GM18907 (cell line): ENCODE data around the gene LIMS2.

Experiments
- ATAC-seq: cut with Tn5 transposase; IDR thresholded peaks from one replicate; pipeline ENCODE4 v1.9.1; 2021; ENCODE audit warnings: mild to moderate bottlenecking, moderate library complexity; ENCODE audit not compliant: unreplicated experiment

Gene LIMS2, protein sequence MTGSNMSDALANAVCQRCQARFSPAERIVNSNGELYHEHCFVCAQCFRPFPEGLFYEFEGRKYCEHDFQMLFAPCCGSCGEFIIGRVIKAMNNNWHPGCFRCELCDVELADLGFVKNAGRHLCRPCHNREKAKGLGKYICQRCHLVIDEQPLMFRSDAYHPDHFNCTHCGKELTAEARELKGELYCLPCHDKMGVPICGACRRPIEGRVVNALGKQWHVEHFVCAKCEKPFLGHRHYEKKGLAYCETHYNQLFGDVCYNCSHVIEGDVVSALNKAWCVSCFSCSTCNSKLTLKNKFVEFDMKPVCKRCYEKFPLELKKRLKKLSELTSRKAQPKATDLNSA

GRCh38 chr2:127675331-127676261 is at the start of gene LIMS2:
Gene LIMS2, minus strand, starts transcription at chr2:127675530. Its CDS starts 506 bp downstream, at chr2:127675024.
- ATAC-seq: no peak

DNA sequence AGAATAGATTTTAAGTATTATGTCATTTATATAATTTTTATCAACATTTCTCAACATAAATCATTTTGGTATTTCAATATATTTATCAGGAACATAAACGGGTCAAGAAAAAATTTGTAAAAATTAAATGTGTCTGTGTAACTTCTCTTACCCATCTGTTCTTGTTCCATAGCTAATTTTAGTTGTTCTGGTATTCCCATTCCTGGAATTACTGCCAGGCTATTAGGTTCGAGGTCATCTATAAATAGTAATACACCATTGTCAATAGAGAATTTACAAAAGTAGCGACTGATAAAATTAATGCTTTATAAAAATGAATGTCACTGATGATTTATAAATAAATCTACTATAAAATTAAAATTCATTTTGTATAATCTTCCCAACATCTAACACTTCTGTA is 47.5 kb upstream of the LIMS2 start:
- no peak for ATAC-seq

DNA sequence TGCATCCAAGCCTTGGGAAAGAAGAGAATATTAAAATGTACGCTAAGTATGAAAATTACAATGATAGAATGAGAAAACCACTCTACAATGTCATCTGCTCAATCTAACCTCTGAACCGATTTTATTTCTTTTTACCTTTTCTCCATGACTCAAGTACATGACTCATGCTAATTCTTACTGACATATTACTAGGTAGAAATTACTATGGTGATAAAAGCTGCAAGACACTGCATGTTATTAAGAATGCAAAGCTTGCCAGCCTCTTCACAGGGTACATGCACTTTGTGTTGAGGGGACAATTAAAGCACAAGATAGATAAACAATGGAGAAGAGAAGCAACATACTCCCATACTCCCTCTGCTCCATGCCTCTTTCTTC is 46.6 kb upstream of the LIMS2 start:
- no peak for ATAC-seq

GRCh38 chr2:127721311-127721977 is 46.1 kb upstream of the LIMS2 start:
- ATAC-seq: no peak

DNA sequence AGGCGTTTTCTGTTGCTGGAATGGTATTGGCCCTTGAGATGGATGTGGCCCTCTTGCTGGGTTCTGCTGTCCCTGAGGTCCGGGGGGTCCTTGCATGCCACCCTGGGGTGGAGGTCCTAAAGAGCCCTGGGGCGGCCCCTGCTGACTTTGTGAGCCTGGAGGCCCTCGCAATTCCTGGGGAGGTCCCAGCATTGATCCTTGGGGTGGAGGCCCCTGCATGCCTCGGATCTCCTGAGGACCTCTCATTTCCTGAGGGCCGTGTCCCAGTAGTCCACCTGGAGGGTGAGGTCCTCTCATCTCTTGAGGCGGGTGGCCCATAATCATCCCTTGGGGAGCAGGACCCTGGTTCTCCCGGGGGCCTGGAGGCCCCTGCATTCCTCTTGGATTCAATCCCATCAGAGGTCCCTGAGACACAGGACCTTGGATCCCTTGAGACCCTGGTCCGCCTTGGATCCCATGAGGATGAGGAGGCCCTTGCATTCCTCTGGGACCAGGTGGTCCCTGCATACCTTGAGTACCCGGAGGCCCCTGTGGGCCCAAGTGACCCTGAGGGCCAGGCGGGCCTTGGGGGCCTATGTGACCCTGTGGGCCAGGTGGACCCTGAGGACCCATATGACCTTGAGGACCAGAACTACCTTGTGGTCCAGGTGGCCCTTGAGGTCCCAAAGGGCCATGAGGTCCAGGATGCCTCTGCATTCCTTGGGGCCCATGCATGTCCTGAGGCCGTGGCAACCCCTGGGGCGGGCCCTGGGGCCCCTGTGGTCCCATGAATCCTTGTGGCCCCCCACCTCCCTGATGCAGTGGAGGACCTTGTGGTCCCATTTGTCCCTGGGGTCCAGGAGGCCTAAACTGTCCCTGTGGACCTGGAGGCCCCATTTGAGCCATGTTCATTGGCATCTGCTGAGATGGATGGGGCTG is 44.2 kb upstream of the LIMS2 start:
- no peak for ATAC-seq

GRCh38 chr2:127718271-127718670 is 42.9 kb upstream of the LIMS2 start:
- ATAC-seq: no peak

GRCh38 chr2:127715778-127716449 is 40.6 kb upstream of the LIMS2 start:
- no peak for ATAC-seq

DNA sequence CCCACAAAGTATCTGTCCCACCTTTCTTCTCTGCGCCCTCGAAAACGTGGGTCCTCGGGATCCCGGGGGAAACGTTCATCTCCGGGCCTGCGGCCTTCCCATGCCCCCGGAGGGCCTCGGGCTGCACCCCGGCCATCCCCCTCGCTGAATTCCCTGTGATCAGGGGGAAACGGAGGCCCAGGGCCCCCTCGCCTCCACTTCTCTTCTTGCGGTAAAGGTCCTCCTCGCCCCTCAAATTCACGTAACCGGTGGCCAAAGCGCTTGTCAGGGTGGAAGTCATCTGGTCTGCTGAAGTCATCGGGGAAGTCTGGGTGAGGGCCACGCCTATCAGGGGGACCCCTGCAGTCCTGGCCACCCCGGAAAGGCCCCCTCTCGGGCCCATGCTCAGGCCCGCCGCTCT is 38.2 kb upstream of the LIMS2 start:
- no peak for ATAC-seq

DNA sequence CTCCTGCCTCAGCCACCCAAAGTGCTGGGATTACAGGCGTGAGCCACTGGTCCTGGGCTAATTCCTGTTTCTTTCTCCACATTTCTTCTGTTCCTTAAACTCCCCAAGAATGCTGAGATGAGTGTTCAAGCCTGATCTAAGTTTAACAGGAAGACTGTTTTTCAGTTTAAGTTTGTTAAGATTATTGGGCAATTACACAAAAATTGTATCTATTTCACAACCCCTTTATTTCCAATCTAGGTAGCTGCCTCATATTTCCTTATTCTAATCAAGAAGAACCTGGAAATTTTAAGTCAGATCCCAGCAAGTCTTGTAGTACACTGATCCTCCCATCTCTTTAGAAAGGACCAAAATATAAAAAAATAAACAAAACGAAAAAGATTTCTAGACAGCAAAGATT is 37.7 kb upstream of the LIMS2 start:
- no peak for ATAC-seq

DNA sequence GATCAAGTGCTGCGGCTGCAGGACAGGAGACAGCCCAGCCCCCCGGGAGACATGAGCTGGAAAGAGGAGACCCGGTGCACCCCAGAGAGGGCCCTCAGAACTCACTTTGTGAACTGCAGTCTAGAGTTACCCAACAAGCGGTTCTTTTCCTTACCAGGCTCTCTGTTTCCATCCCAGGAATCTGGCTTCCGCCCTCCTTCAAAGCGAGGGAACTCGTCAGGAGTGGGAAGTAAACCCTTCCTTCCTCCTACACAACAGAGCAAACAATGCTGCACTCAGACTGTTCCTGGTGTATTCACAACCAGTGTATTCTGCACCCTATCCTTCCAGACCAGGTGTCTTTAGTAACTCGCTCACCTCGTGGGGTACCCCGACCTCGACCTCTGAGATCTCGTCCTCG is 34.0 kb upstream of the LIMS2 start:
- ATAC-seq: no peak

- no peak for ATAC-seq
Measured at GRCh38 chr2:127707890-127708648, 32.7 kb upstream of the LIMS2 start.

GRCh38 chr2:127706215-127706990 is 31.1 kb upstream of the LIMS2 start:
- no peak for ATAC-seq

DNA sequence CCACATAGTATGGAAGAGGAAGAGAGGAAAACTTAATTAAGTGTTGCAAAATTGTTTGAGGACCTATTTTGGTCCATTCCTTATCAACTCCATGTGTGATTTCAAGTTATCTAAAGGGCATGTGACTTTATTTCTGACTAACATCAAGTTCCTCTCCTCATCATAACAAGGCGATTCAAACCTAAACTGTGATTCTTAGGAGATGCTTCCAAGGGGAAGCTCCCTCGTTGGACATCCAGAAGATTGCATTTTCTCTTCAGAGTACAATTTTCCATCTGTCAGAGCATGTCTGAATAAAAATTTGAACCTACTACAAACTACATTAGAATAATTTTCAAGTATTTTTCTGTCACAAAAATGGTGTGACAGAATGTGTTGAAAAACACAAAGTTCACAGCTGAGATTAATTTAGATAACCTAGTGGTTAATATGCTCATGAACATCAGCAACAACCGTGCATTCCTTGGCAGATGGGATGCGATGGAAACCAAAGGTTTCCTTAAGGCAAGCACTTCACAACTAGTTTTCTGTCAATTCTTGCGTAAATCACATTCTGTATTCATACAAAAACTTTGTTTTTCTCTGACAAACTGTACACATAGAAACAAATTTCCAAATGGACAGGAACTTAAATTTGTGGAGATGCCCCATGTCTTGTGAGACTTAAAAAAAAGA is 30.2 kb upstream of the LIMS2 start:
- no peak for ATAC-seq

DNA sequence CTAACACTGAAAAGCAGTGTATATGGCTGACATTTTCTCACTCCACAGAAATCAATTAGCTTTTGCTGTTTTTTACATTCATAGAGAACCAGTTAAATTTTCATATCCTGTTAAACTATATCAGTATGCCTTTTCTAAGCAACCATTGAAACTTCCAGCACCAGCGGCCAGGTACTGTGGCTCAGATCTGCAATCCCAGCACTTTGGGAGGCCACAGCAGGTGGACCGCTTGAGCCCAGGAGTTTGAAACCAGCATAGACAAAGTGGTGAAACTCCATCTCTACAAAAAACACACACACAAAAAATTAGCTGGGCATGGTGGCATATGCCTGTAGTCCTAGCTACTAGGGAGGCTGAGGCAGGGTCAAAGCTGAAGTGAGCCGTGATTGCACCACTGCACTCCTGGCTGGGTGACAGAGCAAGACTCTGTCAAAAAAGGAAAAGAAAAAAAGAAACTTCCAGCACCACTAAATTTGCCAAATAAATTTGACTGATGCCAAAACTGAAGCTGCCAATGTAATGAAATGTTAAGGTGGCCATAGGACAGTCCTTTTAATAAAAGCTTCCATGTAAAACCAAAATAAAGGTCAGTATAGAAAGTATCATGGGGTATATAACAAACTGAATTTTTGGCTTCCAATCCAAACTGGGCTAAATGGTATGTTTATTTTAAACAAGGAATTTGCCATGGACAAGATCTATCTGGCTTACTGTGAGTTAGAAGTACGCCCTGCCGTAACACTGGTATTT is 29.5 kb upstream of the LIMS2 start:
- ATAC-seq: no peak

- ATAC-seq: no peak
Measured at GRCh38 chr2:127703282-127703681, 28.0 kb upstream of the LIMS2 start.

GRCh38 chr2:127702395-127703009 is 27.2 kb upstream of the LIMS2 start:
- ATAC-seq: no peak
